ENCODE results near the gene GALNT18.

GALNT18 gene

GRCh38 chr11:11382858-11383532, 238.8 kb downstream of the GALNT18 start:
- no peak overlapping the region for H3K27ac Mint-ChIP-seq
- H3K4me3 Mint-ChIP-seq, result no peak overlapping the region
- H3K4me1 Mint-ChIP-seq (ENCODE audit: low read depth), result no peaks in the 10 kb centered on the region
- no peaks in the 10 kb centered on the region for H3K9me3 Mint-ChIP-seq (ENCODE audit: low read depth)
- no peaks in the 10 kb centered on the region for H3K27me3 Mint-ChIP-seq
- H3K36me3 Mint-ChIP-seq, result no peaks in the 10 kb centered on the region

GRCh38 chr11:11381471-11382105, 240.2 kb downstream of the GALNT18 start:
- Mint-ChIP-seq H3K9me3 (ENCODE audit: low read depth) (no peaks in the 10 kb centered on the region), H3K27ac (no peak overlapping the region), H3K36me3 (no peaks in the 10 kb centered on the region), H3K27me3 (no peaks in the 10 kb centered on the region), H3K4me3 (no peak overlapping the region), H3K4me1 (ENCODE audit: low read depth) (no peaks in the 10 kb centered on the region)

DNA sequence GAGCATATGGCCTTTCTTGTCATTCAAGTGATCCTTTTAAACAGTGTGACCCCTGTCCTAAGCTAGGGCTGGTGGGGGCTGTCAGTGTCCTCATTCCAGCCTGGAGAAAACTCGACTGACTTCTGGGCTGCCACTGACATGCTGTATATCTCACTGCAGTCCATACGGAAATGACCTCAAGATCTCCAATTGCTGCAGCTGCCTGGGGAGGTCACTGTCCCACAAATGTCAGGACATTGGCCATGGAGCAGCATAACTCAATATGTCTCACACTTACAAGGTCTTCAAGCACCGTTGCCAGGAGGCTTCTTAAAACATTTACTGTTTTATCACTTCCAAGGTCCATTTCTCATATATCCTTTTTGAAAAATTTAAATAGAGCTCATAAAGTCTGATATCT, 240.9 kb downstream of the GALNT18 start:
- H3K4me1 Mint-ChIP-seq (ENCODE audit: low read depth), result no peaks in the 10 kb centered on the region
- no peaks in the 10 kb centered on the region for H3K9me3 Mint-ChIP-seq (ENCODE audit: low read depth)
- no peaks in the 10 kb centered on the region for H3K36me3 Mint-ChIP-seq
- H3K4me3 Mint-ChIP-seq, result no peak overlapping the region
- no peaks in the 10 kb centered on the region for H3K27me3 Mint-ChIP-seq
- no peak overlapping the region for H3K27ac Mint-ChIP-seq

GRCh38 chr11:11380340-11380739, 241.5 kb downstream of the GALNT18 start:
- no peaks in the 10 kb centered on the region for H3K36me3 Mint-ChIP-seq
- H3K27ac Mint-ChIP-seq, result no peak overlapping the region
- no peaks in the 10 kb centered on the region for H3K4me1 Mint-ChIP-seq (ENCODE audit: low read depth)
- H3K27me3 Mint-ChIP-seq, result no peaks in the 10 kb centered on the region
- H3K4me3 Mint-ChIP-seq, result no peak overlapping the region
- H3K9me3 Mint-ChIP-seq (ENCODE audit: low read depth), result no peaks in the 10 kb centered on the region

GRCh38 chr11:11379661-11380060, 242.1 kb downstream of the GALNT18 start:
- Mint-ChIP-seq H3K9me3 (ENCODE audit: low read depth) (no peaks in the 10 kb centered on the region), H3K4me1 (ENCODE audit: low read depth) (no peaks in the 10 kb centered on the region), H3K27ac (no peak overlapping the region), H3K27me3 (no peaks in the 10 kb centered on the region), H3K36me3 (no peaks in the 10 kb centered on the region), H3K4me3 (no peak overlapping the region)

DNA sequence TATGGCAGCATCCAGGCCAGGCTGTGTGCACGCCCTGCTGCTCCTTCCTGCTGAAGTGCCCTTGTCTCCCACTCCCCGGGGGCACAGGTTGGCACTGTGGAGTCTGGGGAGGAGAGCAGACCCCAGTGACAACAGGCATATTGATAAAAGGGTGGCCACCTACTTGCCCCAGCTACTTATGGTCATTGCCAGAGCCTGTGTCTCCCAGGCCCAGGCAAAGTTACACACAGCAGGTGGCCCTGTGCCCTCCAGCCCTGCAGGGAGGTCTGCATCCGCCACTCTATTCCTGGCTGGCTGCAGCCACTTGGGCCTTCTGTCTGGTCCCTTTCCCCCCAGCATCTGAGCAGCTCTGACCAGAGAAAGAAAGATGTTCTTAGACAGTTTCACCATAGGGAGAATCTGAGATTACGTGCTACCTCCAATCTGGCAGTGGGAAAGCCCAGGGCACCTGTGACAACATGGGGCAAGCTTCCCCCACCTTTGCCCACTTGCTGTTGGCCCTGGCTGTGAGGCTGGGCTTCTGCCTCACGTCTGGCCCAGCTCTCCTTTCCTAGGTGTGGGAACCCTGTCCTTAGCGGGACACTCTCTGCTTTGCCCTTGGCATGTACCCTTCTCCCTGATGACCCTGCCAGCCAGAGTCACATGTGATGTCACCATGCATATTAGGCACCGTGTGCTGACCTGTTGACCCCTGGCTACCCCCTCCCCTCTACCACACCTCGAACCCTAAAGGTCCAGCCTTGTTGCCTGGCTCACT, 243.4 kb downstream of the GALNT18 start:
- H3K9me3 Mint-ChIP-seq (ENCODE audit: low read depth), result no peaks in the 10 kb centered on the region
- no peaks in the 10 kb centered on the region for H3K4me1 Mint-ChIP-seq (ENCODE audit: low read depth)
- no peaks in the 10 kb centered on the region for H3K36me3 Mint-ChIP-seq
- no peaks in the 10 kb centered on the region for H3K27me3 Mint-ChIP-seq
- H3K4me3 Mint-ChIP-seq, result no peak overlapping the region
- no peak overlapping the region for H3K27ac Mint-ChIP-seq

DNA sequence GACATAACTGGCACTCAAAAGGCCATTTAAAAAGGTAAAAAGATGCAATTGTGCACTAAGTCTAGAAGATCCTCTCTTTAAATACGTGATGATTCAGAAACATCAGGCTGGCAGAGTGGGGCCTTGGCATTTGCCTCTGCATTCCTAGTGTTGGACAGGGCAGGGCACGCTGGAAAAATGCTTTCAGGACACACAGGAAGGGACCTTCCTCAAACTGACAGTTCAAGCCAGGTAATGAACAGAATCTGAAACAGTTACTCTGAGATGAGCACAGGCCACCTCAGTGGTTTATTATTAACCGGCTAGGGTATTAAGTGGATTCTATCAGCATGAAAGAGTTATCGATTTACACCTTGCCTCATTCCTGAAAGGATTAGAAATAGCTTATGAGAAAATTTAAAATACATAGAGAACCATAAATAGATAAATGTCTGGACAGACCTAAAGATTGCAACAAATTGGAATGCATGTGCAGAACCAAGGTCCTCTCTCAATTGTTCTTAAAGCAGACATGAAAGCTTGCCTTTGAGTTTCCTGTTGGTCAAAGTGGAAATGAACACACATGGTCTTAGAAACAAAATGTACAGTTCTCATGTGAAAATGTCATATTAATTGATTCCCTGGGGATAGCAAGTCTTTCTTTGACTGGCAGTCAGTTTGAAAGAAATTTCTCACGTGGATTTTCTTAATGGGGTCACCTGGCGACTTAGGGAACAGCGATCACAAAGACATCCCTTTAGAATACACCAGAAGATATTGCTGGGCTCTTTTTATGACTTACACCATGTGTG, 247.3 kb downstream of the GALNT18 start:
- Mint-ChIP-seq H3K27me3 (peaks cover 12% of the 10 kb centered on the region), H3K4me3 (no peak overlapping the region), H3K9me3 (ENCODE audit: low read depth) (no peaks in the 10 kb centered on the region), H3K27ac (no peak overlapping the region), H3K4me1 (ENCODE audit: low read depth) (no peaks in the 10 kb centered on the region), H3K36me3 (no peaks in the 10 kb centered on the region)

GRCh38 chr11:11373934-11374333, 247.9 kb downstream of the GALNT18 start:
- H3K4me3 Mint-ChIP-seq, result no peak overlapping the region
- no peaks in the 10 kb centered on the region for H3K4me1 Mint-ChIP-seq (ENCODE audit: low read depth)
- H3K36me3 Mint-ChIP-seq, result no peaks in the 10 kb centered on the region

GRCh38 chr11:11372461-11372860, 249.3 kb downstream of the GALNT18 start:
- Mint-ChIP-seq H3K4me1 (ENCODE audit: low read depth) (no peaks in the 10 kb centered on the region), H3K36me3 (no peaks in the 10 kb centered on the region), H3K27ac (no peak overlapping the region), H3K4me3 (no peak overlapping the region), H3K9me3 (ENCODE audit: low read depth) (peaks cover 5% of the 10 kb centered on the region), H3K27me3 (peaks cover 12% of the 10 kb centered on the region)

More at GRCh38 chr11:11373934-11374333, 247.9 kb downstream of the GALNT18 start:
- Mint-ChIP-seq H3K27me3 (peaks cover 12% of the 10 kb centered on the region), H3K27ac (no peak overlapping the region), H3K9me3 (ENCODE audit: low read depth) (no peaks in the 10 kb centered on the region)

- H3K27ac Mint-ChIP-seq, result no peak overlapping the region
- H3K36me3 Mint-ChIP-seq, result no peaks in the 10 kb centered on the region
- peaks cover 5% of the 10 kb centered on the region for H3K9me3 Mint-ChIP-seq (ENCODE audit: low read depth)
- H3K4me3 Mint-ChIP-seq, result no peak overlapping the region
- H3K4me1 Mint-ChIP-seq (ENCODE audit: low read depth), result no peaks in the 10 kb centered on the region
- H3K27me3 Mint-ChIP-seq, result peaks cover 12% of the 10 kb centered on the region
Observed at GRCh38 chr11:11370962-11371303, 250.9 kb downstream of the GALNT18 start.

- Mint-ChIP-seq H3K36me3 (no peaks in the 10 kb centered on the region), H3K4me3 (no peak overlapping the region), H3K27me3 (peaks cover 12% of the 10 kb centered on the region), H3K4me1 (ENCODE audit: low read depth) (no peaks in the 10 kb centered on the region), H3K9me3 (ENCODE audit: low read depth) (peaks cover 5% of the 10 kb centered on the region), H3K27ac (no peak overlapping the region)
Observed at GRCh38 chr11:11370255-11370961, 251.4 kb downstream of the GALNT18 start.

DNA sequence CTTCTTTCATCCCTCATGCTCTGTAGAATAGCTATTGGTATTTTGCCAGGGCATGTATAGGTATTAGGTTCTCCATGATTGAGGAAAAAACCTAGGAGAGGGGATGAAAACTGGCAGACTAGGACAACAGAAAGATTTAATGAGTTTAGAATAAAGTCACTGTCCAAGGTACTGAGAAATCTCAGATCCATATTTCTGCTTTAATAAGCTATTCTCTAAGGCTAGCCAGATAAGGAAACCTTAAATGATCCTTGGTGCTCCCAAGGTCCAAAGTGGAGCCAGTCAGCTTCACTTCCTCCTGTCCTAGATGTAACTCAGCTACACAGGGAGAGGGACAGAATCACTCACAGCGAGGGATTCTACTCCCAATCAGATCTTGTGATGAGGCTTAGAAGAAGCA, 255.0 kb downstream of the GALNT18 start:
- no peaks in the 10 kb centered on the region for H3K4me1 Mint-ChIP-seq (ENCODE audit: low read depth)
- H3K9me3 Mint-ChIP-seq (ENCODE audit: low read depth), result peaks cover 5% of the 10 kb centered on the region
- no peak overlapping the region for H3K4me3 Mint-ChIP-seq
- no peak overlapping the region for H3K27ac Mint-ChIP-seq
- no peaks in the 10 kb centered on the region for H3K36me3 Mint-ChIP-seq
- peaks cover 19% of the 10 kb centered on the region for H3K27me3 Mint-ChIP-seq

DNA sequence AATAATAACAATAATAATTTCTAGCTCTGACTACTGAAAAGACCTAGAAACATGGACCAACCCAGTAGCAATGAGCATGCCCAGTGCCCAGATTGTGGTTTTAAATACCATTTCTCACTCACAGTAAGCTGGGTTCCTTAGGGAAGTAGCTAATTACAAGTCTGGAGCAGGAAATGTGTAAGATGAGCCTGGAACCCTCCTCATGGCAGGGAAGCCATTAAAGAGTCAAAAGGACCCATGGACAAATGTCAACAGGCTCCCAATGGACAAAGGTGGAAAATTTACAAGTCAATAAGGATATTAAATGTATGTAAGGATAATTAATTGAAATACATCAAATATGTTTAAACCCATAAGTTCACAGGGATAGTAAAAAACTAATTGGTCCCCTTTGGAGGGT, 258.1 kb downstream of the GALNT18 start:
- Mint-ChIP-seq H3K27me3 (peaks cover 12% of the 10 kb centered on the region), H3K36me3 (no peaks in the 10 kb centered on the region), H3K4me3 (no peak overlapping the region), H3K9me3 (ENCODE audit: low read depth) (peaks cover 5% of the 10 kb centered on the region), H3K4me1 (ENCODE audit: low read depth) (no peaks in the 10 kb centered on the region), H3K27ac (no peak overlapping the region)

GRCh38 chr11:11359611-11360010, 262.2 kb downstream of the GALNT18 start:
- no peaks in the 10 kb centered on the region for H3K36me3 Mint-ChIP-seq
- no peaks in the 10 kb centered on the region for H3K4me1 Mint-ChIP-seq (ENCODE audit: low read depth)

More at GRCh38 chr11:11359611-11360010, 262.2 kb downstream of the GALNT18 start:
- H3K27me3 Mint-ChIP-seq, result peaks cover 16% of the 10 kb centered on the region
- H3K4me3 Mint-ChIP-seq, result no peak overlapping the region
- H3K27ac Mint-ChIP-seq, result no peak overlapping the region
- no peaks in the 10 kb centered on the region for H3K9me3 Mint-ChIP-seq (ENCODE audit: low read depth)
